A673 (cell line): ENCODE results near the gene PCSK6. TPM values are rescaled to one million over a fixed set of nuclear protein-coding genes. Genes with fewer than 3 reads are reported as not detected.

Experiments
- BruUV-seq: library from RNA; stranded (reverse); fragments of 400-500 nt; replicated peaks from 2 replicates; lab custom pipeline; 2021; lab: Mats Ljungman, UMichigan
- CTCF ChIA-PET: fragments of 300-600 bp; sonication (Branson Sonifier 250); formaldehyde crosslinking; loops from one replicate; lab custom pipeline; 2022; ENCODE audit warnings: antibody characterized with exemption; lab: Charles Lee
- POLR2A ChIA-PET: fragments of 300-600 bp; sonication (Branson Sonifier 250); formaldehyde crosslinking; loops from one replicate; lab custom pipeline; 2022; ENCODE audit warnings: antibody characterized with exemption; ENCODE audit not compliant: low non-redundant PET; lab: Charles Lee
- DNase-seq: peaks from one replicate; pipeline ENCODE4 v3.0.0-alpha.2; 2015; ENCODE audit warnings: low spot score
- H3K27ac ChIP-seq: fragments of 200-600 bp; sonication (generic); 2 replicates; pipeline ENCODE4 v1.5.1; 2016; ENCODE audit warnings: mixed run types, low read depth, mild to moderate bottlenecking, mixed read lengths, antibody characterized with exemption, low read length; ENCODE audit not compliant: poor library complexity, severe bottlenecking
- H3K27me3 ChIP-seq: fragments of 200-600 bp; sonication (generic); replicated peaks from 2 replicates; pipeline ENCODE4 v1.6.1; 2017; ENCODE audit warnings: mixed run types, low read depth, mild to moderate bottlenecking, mixed read lengths, antibody characterized with exemption, low read length; ENCODE audit not compliant: insufficient read depth, poor library complexity
- H3K36me3 ChIP-seq: fragments of 200-600 bp; sonication (generic); 2 replicates; pipeline ENCODE4 v1.6.1; 2016; ENCODE audit warnings: mixed run types, mild to moderate bottlenecking, mixed read lengths, antibody characterized with exemption, low read length; ENCODE audit not compliant: insufficient read depth, poor library complexity, severe bottlenecking
- H3K4me1 ChIP-seq: fragments of 200-600 bp; sonication (generic); 2 replicates; pipeline ENCODE4 v1.6.1; 2017; ENCODE audit warnings: mixed run types, mild to moderate bottlenecking, mixed read lengths, antibody characterized with exemption, low read length; ENCODE audit not compliant: insufficient read depth, poor library complexity, severe bottlenecking
- H3K4me3 ChIP-seq: fragments of 200-600 bp; sonication (generic); 2 replicates; pipeline ENCODE4 v1.5.1; 2016; ENCODE audit warnings: low read depth, mixed run types, mild to moderate bottlenecking, mixed read lengths, low read length; ENCODE audit not compliant: poor library complexity, severe bottlenecking
- H3K9me3 ChIP-seq: fragments of 200-600 bp; sonication (generic); 2 replicates; pipeline ENCODE4 v1.6.1; 2016; ENCODE audit warnings: mixed run types, low read depth, mild to moderate bottlenecking, mixed read lengths, antibody characterized with exemption, low read length; ENCODE audit not compliant: poor library complexity, severe bottlenecking
- CTCF ChIP-seq: fragments of 300-800, 200-600 bp; sonication (generic); conservative IDR thresholded peaks from 2 replicates; pipeline ENCODE4 v1.5.1; 2017; ENCODE audit warnings: low read depth, mild to moderate bottlenecking, antibody characterized with exemption, low read length, moderate library complexity, mixed read lengths
- EZH2 ChIP-seq: fragments of 200-600 bp; sonication (generic); IDR thresholded peaks from 2 replicates; pipeline ENCODE4 v1.6.1; 2017; ENCODE audit warnings: borderline replicate concordance, low read depth, mild to moderate bottlenecking, mixed read lengths, antibody characterized with exemption, low read length; ENCODE audit not compliant: poor library complexity, severe bottlenecking
- intact Hi-C: fragments of 100-400 bp; cut with micrococcal nuclease; formaldehyde crosslinking; loops from one replicate; pipeline ENCODE4 v1.10.0; 2022; ENCODE audit not compliant: unreplicated experiment
- total RNA-seq: library from RNA; stranded (reverse); gene quantifications from 2 replicates; pipeline ENCODE4 v1.2.3, GENCODE V29; 2021

Gene PCSK6
- total RNA-seq, 1 experiment from 2014 or later, result 2.6 TPM

GRCh38 chr15:101369676-101370075, 119.8 kb downstream of the PCSK6 start:
- DNase-seq, result no peak
- TF ChIP-seq EZH2, result no peak
- TF ChIP-seq CTCF, result no peak
- H3K4me3 ChIP-seq, result no peak overlapping the region
- CTCF ChIA-PET, result no interaction called here
- BruUV-seq, result no TSS peak
- no peaks in the 10 kb centered on the region for H3K9me3 ChIP-seq
- H3K36me3 ChIP-seq, result no peaks in the 10 kb centered on the region
- H3K4me1 ChIP-seq, result no peaks in the 10 kb centered on the region
- intact Hi-C loops, result no loop called here
- no peaks in the 10 kb centered on the region for H3K27me3 ChIP-seq
- no peak overlapping the region for H3K27ac ChIP-seq
- POLR2A ChIA-PET, result no interaction called here

GRCh38 chr15:101368861-101369642, 120.5 kb downstream of the PCSK6 start:
- H3K27ac ChIP-seq, result no peak overlapping the region
- CTCF ChIA-PET, result no interaction called here
- H3K4me3 ChIP-seq, result no peak overlapping the region
- no peaks in the 10 kb centered on the region for H3K9me3 ChIP-seq
- BruUV-seq, result no TSS peak
- intact Hi-C loops, result no loop called here
- no peaks in the 10 kb centered on the region for H3K36me3 ChIP-seq
- no peak for TF ChIP-seq CTCF
- no peak for TF ChIP-seq EZH2
- H3K27me3 ChIP-seq, result no peaks in the 10 kb centered on the region
- H3K4me1 ChIP-seq, result no peaks in the 10 kb centered on the region
- POLR2A ChIA-PET, result no interaction called here
- DNase-seq, result no peak

- TF ChIP-seq CTCF (no peak), EZH2 (no peak)
- Histone ChIP-seq H3K4me3 (no peak overlapping the region), H3K4me1 (no peaks in the 10 kb centered on the region), H3K9me3 (no peaks in the 10 kb centered on the region), H3K36me3 (no peaks in the 10 kb centered on the region), H3K27ac (no peak overlapping the region), H3K27me3 (no peaks in the 10 kb centered on the region)
- intact Hi-C loops, result no loop called here
- BruUV-seq, result no TSS peak
- ChIA-PET CTCF (no interaction called here), POLR2A (no interaction called here)
- no peak for DNase-seq
These were observed 121.3 kb downstream of the PCSK6 start for GRCh38 chr15:101368086-101368780.
